GM12878 (cell line): ENCODE measurements around the gene PROCA1. TPM values are rescaled to one million over a fixed set of nuclear protein-coding genes. Genes with fewer than 3 reads are reported as not detected.
A peak's percentile ranks its signal among the peaks of the same experiment; 100 is the strongest.

Experiments
- ASH2L ChIP-seq: fragments of 300-600, 200-600 bp; sonication (generic); IDR thresholded peaks from 2 replicates; pipeline ENCODE4 v1.6.1; 2017; ENCODE audit warnings: low read depth, mild to moderate bottlenecking, borderline replicate concordance
- BACH1 ChIP-seq: fragments of 450-650 bp; IDR thresholded peaks from 2 replicates; pipeline ENCODE4 v1.6.1; 2017; ENCODE audit warnings: mild to moderate bottlenecking, borderline replicate concordance
- BRCA1 ChIP-seq: IDR thresholded peaks from 2 replicates; pipeline ENCODE4 v1.6.1; 2011; ENCODE audit warnings: low read depth, low read length, improper control_type of control experiment
- EGR1 ChIP-seq, 2 experiments: IDR thresholded peaks; 1 replicate in 1 of 2; 2 replicates in 1 of 2; pipeline ENCODE4 v1.6.1; 2011 to 2012; ENCODE audit warnings: low read depth in 2 of 2, low read length in 2 of 2, borderline replicate concordance in 1 of 2, mild to moderate bottlenecking in 1 of 2, moderate library complexity in 1 of 2
- IKZF1 ChIP-seq: fragments of 450-650 bp; conservative IDR thresholded peaks from 2 replicates; pipeline ENCODE4 v1.6.1; 2017; ENCODE audit warnings: antibody characterized with exemption, mild to moderate bottlenecking
- MEF2A ChIP-seq: IDR thresholded peaks from 2 replicates; pipeline ENCODE4 v1.6.1; 2011; ENCODE audit warnings: low read depth, mild to moderate bottlenecking, low read length, moderate library complexity; ENCODE audit not compliant: insufficient read depth
- MTA2 ChIP-seq: fragments of 450-650 bp; IDR thresholded peaks from 2 replicates; pipeline ENCODE4 v1.6.1; 2016; ENCODE audit warnings: low read depth, mild to moderate bottlenecking, moderate library complexity
- NBN ChIP-seq: fragments of 450-650 bp; IDR thresholded peaks from 2 replicates; pipeline ENCODE4 v1.6.1; 2016
- SIX5 ChIP-seq: IDR thresholded peaks from 2 replicates; pipeline ENCODE4 v1.6.1; 2011; ENCODE audit warnings: mild to moderate bottlenecking, low read depth, low read length, moderate library complexity; ENCODE audit not compliant: severe bottlenecking
- SREBF1 ChIP-seq: IDR thresholded peaks from 2 replicates; pipeline ENCODE4 v1.6.1; 2012; ENCODE audit warnings: mild to moderate bottlenecking, low read length
- SREBF2 ChIP-seq: IDR thresholded peaks from 2 replicates; pipeline ENCODE4 v1.6.1; 2012; ENCODE audit warnings: mild to moderate bottlenecking, low read length
- YY1 ChIP-seq: IDR thresholded peaks from 2 replicates; pipeline ENCODE4 v1.6.1; 2011; ENCODE audit warnings: low read depth, mild to moderate bottlenecking, low read length
- ZNF24 ChIP-seq: fragments of 450-650 bp; IDR thresholded peaks from 2 replicates; pipeline ENCODE4 v1.6.1; 2017; ENCODE audit warnings: antibody characterized with exemption, mild to moderate bottlenecking
- polyA plus RNA-seq, 11 experiments: library from polyadenylated mRNA; depleted of rRNA in 4 of 11; unstranded in 6 of 11; stranded (reverse) in 5 of 11; fragments of >200 nt; fragmentation: Nextera tagmentation in 4 of 11; fragmentation: Illumina TruSeq in 1 of 11; extraction: Ambion mirVana in 4 of 11; extraction: Trizol in 1 of 11; gene quantifications; 1 replicate in 1 of 11; 2 replicates in 10 of 11; pipeline versions ENCODE4 v1.2.1 to v1.2.3, GENCODE V29; 2011 to 2016; ENCODE audit warnings: inconsistent platforms in 2 of 11, missing spikeins in 2 of 11, low read depth in 1 of 11
- total RNA-seq, 4 experiments: library from RNA; depleted of rRNA in 3 of 4; stranded (reverse); fragments of >200 nt in 3 of 4; fragmentation: Illumina TruSeq in 1 of 4; extraction: Trizol in 1 of 4; gene quantifications; 2 replicates each; pipeline versions ENCODE4 v1.2.1 to v1.2.3, GENCODE V29; 2013 to 2021
- TF ChIP-seq, protein P1 (sequence below): fragments of 450-650 bp; IDR thresholded peaks from 2 replicates; pipeline ENCODE4 v1.6.1; 2016; ENCODE audit warnings: mild to moderate bottlenecking
- TF ChIP-seq, protein P2 (sequence below): fragments of 450-650 bp; IDR thresholded peaks from 2 replicates; pipeline ENCODE4 v1.6.1; 2017; ENCODE audit warnings: mild to moderate bottlenecking, moderate library complexity
- TF ChIP-seq, protein P3 (sequence below): IDR thresholded peaks from 2 replicates; pipeline ENCODE4 v1.6.1; 2012; ENCODE audit warnings: low read depth, low read length, improper control_type of control experiment
- TF ChIP-seq, protein P4 (sequence below): fragments of 450-650 bp; IDR thresholded peaks from 2 replicates; pipeline ENCODE4 v1.6.1; 2017; ENCODE audit warnings: low read depth, mild to moderate bottlenecking, moderate library complexity
- TF ChIP-seq, protein P5 (sequence below): fragments of 450-650 bp; formaldehyde crosslinking; IDR thresholded peaks from 2 replicates; pipeline ENCODE4 v1.4.0; 2022; ENCODE audit warnings: mild to moderate bottlenecking, moderate library complexity

PROCA1 gene
- total and polyA plus RNA-seq, 10 of the 15 experiments (the other 5 are each of a cell fraction or from before 2014, with no cell fraction given): 0.35 to 4.8 (median 1.4) TPM

DNA sequence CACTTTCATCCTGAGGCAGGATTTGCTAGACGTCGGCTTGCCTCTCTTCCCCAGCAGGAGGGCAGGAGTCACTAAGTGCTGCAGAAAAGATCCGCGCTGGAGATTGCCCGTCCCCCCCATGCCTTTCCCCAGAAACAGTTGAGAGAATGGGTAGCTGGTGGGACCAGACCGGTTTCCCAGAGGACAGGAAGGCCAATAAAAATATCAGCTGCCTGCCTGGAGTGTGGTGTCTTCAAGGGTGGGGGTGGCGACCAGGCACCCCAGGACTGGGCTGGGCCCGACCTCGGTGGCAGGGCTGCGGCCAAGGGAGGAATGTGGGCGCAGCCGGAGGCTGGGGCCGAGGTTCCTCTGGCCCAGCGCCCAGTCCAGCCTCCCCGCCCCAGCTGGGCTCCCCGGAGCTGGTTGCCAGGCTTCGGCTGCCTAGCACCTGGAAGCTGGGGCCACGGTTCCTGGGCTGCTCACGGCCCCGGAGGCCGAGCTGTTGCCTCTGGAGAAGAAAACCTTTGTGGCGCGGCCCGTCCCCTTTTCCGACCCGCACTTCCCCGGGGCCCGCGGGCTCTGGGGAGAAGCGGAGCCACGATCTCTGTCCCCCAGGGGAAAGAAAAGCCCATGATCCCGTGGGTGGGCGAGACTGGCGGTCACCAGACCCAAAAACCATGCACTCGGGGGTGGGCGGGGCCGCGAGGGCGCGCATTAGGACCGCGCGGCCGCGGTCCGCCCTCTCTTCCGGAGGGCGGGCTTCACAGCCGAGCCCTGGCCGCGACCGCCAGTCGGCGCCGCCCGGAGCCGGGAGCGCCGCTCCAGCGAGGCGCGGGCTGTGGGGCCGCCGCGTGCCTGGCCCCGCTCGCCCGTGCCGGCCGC is 31.8 kb upstream of the PROCA1 start, which contains the start of gene TRAF4 (continued):
- TF ChIP-seq ZNF24 (peak; percentile 47; the same call in 1 of the 2 replicates), SREBF1 (no peak), SIX5 (no peak), YY1 (peak; percentile 64), MTA2 (peak; percentile 10; the same call in 1 of the 2 replicates), BRCA1 (no peak), NBN (peak; percentile 67), EGR1 (IDR thresholded peaks at IDR 0.05; ENCODE audit: borderline replicate concordance in 1 of 2, low read depth in 2 of 2, low read length in 2 of 2) (peak in 1 of 2 experiments; percentile 90; a peak in 2 of 3 replicates), MEF2A (peak; percentile 68), BACH1 (peak; percentile 93), SREBF2 (no peak), ASH2L (no peak), IKZF1 (peak; percentile 95)
- TF ChIP-seq, protein P1, sequence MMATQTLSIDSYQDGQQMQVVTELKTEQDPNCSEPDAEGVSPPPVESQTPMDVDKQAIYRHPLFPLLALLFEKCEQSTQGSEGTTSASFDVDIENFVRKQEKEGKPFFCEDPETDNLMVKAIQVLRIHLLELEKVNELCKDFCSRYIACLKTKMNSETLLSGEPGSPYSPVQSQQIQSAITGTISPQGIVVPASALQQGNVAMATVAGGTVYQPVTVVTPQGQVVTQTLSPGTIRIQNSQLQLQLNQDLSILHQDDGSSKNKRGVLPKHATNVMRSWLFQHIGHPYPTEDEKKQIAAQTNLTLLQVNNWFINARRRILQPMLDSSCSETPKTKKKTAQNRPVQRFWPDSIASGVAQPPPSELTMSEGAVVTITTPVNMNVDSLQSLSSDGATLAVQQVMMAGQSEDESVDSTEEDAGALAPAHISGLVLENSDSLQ: no peak
- TF ChIP-seq, protein P2, sequence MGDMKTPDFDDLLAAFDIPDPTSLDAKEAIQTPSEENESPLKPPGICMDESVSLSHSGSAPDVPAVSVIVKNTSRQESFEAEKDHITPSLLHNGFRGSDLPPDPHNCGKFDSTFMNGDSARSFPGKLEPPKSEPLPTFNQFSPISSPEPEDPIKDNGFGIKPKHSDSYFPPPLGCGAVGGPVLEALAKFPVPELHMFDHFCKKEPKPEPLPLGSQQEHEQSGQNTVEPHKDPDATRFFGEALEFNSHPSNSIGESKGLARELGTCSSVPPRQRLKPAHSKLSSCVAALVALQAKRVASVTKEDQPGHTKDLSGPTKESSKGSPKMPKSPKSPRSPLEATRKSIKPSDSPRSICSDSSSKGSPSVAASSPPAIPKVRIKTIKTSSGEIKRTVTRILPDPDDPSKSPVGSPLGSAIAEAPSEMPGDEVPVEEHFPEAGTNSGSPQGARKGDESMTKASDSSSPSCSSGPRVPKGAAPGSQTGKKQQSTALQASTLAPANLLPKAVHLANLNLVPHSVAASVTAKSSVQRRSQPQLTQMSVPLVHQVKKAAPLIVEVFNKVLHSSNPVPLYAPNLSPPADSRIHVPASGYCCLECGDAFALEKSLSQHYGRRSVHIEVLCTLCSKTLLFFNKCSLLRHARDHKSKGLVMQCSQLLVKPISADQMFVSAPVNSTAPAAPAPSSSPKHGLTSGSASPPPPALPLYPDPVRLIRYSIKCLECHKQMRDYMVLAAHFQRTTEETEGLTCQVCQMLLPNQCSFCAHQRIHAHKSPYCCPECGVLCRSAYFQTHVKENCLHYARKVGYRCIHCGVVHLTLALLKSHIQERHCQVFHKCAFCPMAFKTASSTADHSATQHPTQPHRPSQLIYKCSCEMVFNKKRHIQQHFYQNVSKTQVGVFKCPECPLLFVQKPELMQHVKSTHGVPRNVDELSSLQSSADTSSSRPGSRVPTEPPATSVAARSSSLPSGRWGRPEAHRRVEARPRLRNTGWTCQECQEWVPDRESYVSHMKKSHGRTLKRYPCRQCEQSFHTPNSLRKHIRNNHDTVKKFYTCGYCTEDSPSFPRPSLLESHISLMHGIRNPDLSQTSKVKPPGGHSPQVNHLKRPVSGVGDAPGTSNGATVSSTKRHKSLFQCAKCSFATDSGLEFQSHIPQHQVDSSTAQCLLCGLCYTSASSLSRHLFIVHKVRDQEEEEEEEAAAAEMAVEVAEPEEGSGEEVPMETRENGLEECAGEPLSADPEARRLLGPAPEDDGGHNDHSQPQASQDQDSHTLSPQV: peak; percentile 57; the same call in 1 of the 2 replicates
- TF ChIP-seq, protein P3, sequence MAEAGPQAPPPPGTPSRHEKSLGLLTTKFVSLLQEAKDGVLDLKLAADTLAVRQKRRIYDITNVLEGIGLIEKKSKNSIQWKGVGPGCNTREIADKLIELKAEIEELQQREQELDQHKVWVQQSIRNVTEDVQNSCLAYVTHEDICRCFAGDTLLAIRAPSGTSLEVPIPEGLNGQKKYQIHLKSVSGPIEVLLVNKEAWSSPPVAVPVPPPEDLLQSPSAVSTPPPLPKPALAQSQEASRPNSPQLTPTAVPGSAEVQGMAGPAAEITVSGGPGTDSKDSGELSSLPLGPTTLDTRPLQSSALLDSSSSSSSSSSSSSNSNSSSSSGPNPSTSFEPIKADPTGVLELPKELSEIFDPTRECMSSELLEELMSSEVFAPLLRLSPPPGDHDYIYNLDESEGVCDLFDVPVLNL: no peak
- TF ChIP-seq, protein P4, sequence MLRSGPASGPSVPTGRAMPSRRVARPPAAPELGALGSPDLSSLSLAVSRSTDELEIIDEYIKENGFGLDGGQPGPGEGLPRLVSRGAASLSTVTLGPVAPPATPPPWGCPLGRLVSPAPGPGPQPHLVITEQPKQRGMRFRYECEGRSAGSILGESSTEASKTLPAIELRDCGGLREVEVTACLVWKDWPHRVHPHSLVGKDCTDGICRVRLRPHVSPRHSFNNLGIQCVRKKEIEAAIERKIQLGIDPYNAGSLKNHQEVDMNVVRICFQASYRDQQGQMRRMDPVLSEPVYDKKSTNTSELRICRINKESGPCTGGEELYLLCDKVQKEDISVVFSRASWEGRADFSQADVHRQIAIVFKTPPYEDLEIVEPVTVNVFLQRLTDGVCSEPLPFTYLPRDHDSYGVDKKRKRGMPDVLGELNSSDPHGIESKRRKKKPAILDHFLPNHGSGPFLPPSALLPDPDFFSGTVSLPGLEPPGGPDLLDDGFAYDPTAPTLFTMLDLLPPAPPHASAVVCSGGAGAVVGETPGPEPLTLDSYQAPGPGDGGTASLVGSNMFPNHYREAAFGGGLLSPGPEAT: peak; percentile 92
- TF ChIP-seq, protein P5, sequence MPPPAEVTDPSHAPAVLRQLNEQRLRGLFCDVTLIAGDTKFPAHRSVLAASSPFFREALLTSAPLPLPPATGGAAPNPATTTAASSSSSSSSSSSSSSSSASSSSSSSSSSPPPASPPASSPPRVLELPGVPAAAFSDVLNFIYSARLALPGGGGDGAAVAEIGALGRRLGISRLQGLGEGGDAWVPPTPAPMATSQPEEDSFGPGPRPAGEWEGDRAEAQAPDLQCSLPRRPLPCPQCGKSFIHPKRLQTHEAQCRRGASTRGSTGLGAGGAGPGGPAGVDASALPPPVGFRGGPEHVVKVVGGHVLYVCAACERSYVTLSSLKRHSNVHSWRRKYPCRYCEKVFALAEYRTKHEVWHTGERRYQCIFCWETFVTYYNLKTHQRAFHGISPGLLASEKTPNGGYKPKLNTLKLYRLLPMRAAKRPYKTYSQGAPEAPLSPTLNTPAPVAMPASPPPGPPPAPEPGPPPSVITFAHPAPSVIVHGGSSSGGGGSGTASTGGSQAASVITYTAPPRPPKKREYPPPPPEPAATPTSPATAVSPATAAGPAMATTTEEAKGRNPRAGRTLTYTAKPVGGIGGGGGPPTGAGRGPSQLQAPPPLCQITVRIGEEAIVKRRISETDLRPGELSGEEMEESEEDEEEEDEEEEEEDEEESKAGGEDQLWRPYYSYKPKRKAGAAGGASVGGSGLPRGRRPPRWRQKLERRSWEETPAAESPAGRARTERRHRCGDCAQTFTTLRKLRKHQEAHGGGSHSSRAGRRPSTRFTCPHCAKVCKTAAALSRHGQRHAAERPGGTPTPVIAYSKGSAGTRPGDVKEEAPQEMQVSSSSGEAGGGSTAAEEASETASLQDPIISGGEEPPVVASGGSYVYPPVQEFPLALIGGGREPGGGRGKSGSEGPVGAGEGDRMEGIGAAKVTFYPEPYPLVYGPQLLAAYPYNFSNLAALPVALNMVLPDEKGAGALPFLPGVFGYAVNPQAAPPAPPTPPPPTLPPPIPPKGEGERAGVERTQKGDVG (CRISPR knock-in tag): no peak
